GM12878 (cell line): ENCODE data around the gene LSM12. TPM values are rescaled to one million over a fixed set of nuclear protein-coding genes. Genes with fewer than 3 reads are reported as not detected.

Experiments used
- ATAC-seq: fragments of 200-7000 bp; cut with Tn5 transposase; 3 replicates; pipeline ENCODE4 v1.9.1; 2020; ENCODE audit warnings: mild to moderate bottlenecking, moderate library complexity
- BruUV-seq: library from RNA; stranded (reverse); fragments of 400-500 nt; replicated peaks from 2 replicates; lab custom pipeline; 2021; lab: Mats Ljungman, UMichigan
- CTCF ChIA-PET: fragments of 300-600 bp; sonication (Branson Sonifier 250); formaldehyde crosslinking; extraction: SDS; loops from one replicate; lab custom pipeline; 2021; ENCODE audit warnings: inconsistent platforms; lab: Yijun Ruan, JAX
- POLR2A ChIA-PET: fragments of 350-600 bp; formaldehyde crosslinking; extraction: SDS; loops from one replicate; lab custom pipeline; 2021; ENCODE audit warnings: inconsistent platforms; lab: Charles Lee
- RAD21 ChIA-PET: fragments of 300-600 bp; sonication (Branson Sonifier 250); formaldehyde crosslinking; loops from one replicate; lab custom pipeline; 2023; ENCODE audit warnings: antibody characterized with exemption; ENCODE audit not compliant: unreplicated experiment; lab: Charles Lee
- SMC1A ChIA-PET: fragments of 300-600 bp; sonication (Branson Sonifier 250); formaldehyde crosslinking; loops from one replicate; lab custom pipeline; 2023; ENCODE audit not compliant: unreplicated experiment, uncharacterized antibody; lab: Charles Lee
- DNase-seq: peaks from one replicate; pipeline ENCODE4 v3.0.0-alpha.2; 2011; ENCODE audit warnings: low read depth, low spot score
- FAIRE-seq: peaks from 3 replicates; lab custom pipeline; 2011; peaks lifted over from hg19 to GRCh38; lab: Jason Lieb, UNC
- H2AFZ ChIP-seq: 2 replicates; pipeline ENCODE4 v1.6.0; 2011; ENCODE audit warnings: low read depth, low read length, control low read depth; ENCODE audit not compliant: control insufficient read depth
- H3K27ac ChIP-seq: 2 replicates; pipeline ENCODE4 v1.5.1; 2011; ENCODE audit warnings: control low read depth; ENCODE audit not compliant: control insufficient read depth, insufficient read depth
- H3K27me3 ChIP-seq, 2 experiments: replicated peaks in 1 of 2; 2 replicates each; pipeline versions ENCODE4 v1.6.0 to v1.6.1; 2011; ENCODE audit warnings: low read length in 1 of 2; ENCODE audit not compliant: control insufficient read depth in 2 of 2, insufficient read depth in 2 of 2
- H3K36me3 ChIP-seq, 2 experiments: 2 replicates each; pipeline ENCODE4 v1.5.1; 2011; ENCODE audit warnings: low read length in 1 of 2; ENCODE audit not compliant: control insufficient read depth in 2 of 2, insufficient read depth in 2 of 2
- H3K4me1 ChIP-seq: 2 replicates; pipeline ENCODE4 v1.6.1; 2011; ENCODE audit warnings: mild to moderate bottlenecking, low read length, moderate library complexity, mixed read lengths; ENCODE audit not compliant: control insufficient read depth, insufficient read depth
- H3K4me2 ChIP-seq: 2 replicates; pipeline ENCODE4 v1.6.0; 2011; ENCODE audit warnings: control low read depth; ENCODE audit not compliant: control insufficient read depth, insufficient read depth
- H3K4me3 ChIP-seq: fragments of 200-600 bp; sonication (generic); 2 replicates; pipeline ENCODE4 v1.5.1; 2016
- H3K79me2 ChIP-seq: 2 replicates; pipeline ENCODE4 v1.6.0; 2011; ENCODE audit warnings: low read length; ENCODE audit not compliant: control insufficient read depth, insufficient read depth
- H3K9ac ChIP-seq: 2 replicates; pipeline ENCODE4 v1.8.0; 2011; ENCODE audit warnings: low read length, control low read depth, mixed read lengths; ENCODE audit not compliant: control insufficient read depth, insufficient read depth
- H3K9me3 ChIP-seq: replicated peaks from 3 replicates; pipeline ENCODE4 v1.5.1; 2011; ENCODE audit warnings: mild to moderate bottlenecking, low read length; ENCODE audit not compliant: control insufficient read depth, insufficient read depth
- H4K20me1 ChIP-seq: 2 replicates; pipeline ENCODE4 v1.6.0; 2011; ENCODE audit not compliant: control insufficient read depth, insufficient read depth
- ASH2L ChIP-seq: fragments of 300-600, 200-600 bp; sonication (generic); IDR thresholded peaks from 2 replicates; pipeline ENCODE4 v1.6.1; 2017; ENCODE audit warnings: low read depth, mild to moderate bottlenecking, borderline replicate concordance
- ATF7 ChIP-seq: fragments of 450-650 bp; IDR thresholded peaks from 2 replicates; pipeline ENCODE4 v1.6.1; 2016; ENCODE audit warnings: low read depth, mild to moderate bottlenecking
- CEBPB ChIP-seq, 2 experiments: fragments of 150-350 bp in 1 of 2; IDR thresholded peaks; 2 replicates each; pipeline ENCODE4 v1.6.1; 2012 to 2014; ENCODE audit warnings: low read depth in 2 of 2, low read length in 2 of 2, borderline replicate concordance in 1 of 2, inconsistent platforms in 1 of 2
- CHD4 ChIP-seq: fragments of 200-600 bp; sonication (generic); IDR thresholded peaks from 2 replicates; pipeline ENCODE4 v1.6.1; 2016; ENCODE audit warnings: mild to moderate bottlenecking
- IKZF1 ChIP-seq: fragments of 450-650 bp; conservative IDR thresholded peaks from 2 replicates; pipeline ENCODE4 v1.6.1; 2017; ENCODE audit warnings: antibody characterized with exemption, mild to moderate bottlenecking
- KAT2A ChIP-seq: conservative IDR thresholded peaks from 2 replicates; pipeline ENCODE4 v1.6.1; 2011; ENCODE audit warnings: low read depth, low read length; ENCODE audit not compliant: control insufficient read depth
- RAD51 ChIP-seq: fragments of 450-650 bp; IDR thresholded peaks from 2 replicates; pipeline ENCODE4 v1.6.1; 2016; ENCODE audit warnings: moderate library complexity, mild to moderate bottlenecking, inconsistent platforms
- RB1 ChIP-seq: fragments of 450-650 bp; formaldehyde crosslinking; IDR thresholded peaks from 2 replicates; pipeline ENCODE4 v1.6.1; 2017; ENCODE audit warnings: mild to moderate bottlenecking, borderline replicate concordance
- RFX5 ChIP-seq: IDR thresholded peaks from 2 replicates; pipeline ENCODE4 v1.6.1; 2011; ENCODE audit warnings: low read depth, low read length, improper control_type of control experiment
- SIX5 ChIP-seq: IDR thresholded peaks from 2 replicates; pipeline ENCODE4 v1.6.1; 2011; ENCODE audit warnings: mild to moderate bottlenecking, low read depth, low read length, moderate library complexity; ENCODE audit not compliant: severe bottlenecking
- SMAD5 ChIP-seq: IDR thresholded peaks from 2 replicates; pipeline ENCODE4 v1.6.1; 2016; ENCODE audit warnings: antibody characterized with exemption, low read depth
- SMARCA5 ChIP-seq: fragments of 450-650 bp; IDR thresholded peaks from 2 replicates; pipeline ENCODE4 v1.6.1; 2017; ENCODE audit warnings: mild to moderate bottlenecking
- YY1 ChIP-seq: IDR thresholded peaks from 2 replicates; pipeline ENCODE4 v1.6.1; 2011; ENCODE audit warnings: low read depth, mild to moderate bottlenecking, low read length
- WGBS: methylation state at CpG from one replicate; pipeline ENCODE4 v1.1.6; 2016; ENCODE audit warnings: low lambda C conversion rate; ENCODE audit not compliant: insufficient replicate concordance, insufficient coverage; ENCODE audit errors: missing lambda C conversion rate; 5-methylcytosine and 5-hydroxymethylcytosine counted together
- in situ Hi-C: fragments of 300-500 bp; cut with MboI; formaldehyde crosslinking; loops from 9 replicates; pipeline ENCODE4 v1.14.3; 2018; ENCODE audit warnings: mixed read lengths
- intact Hi-C: fragments of 100-400 bp; cut with micrococcal nuclease; formaldehyde crosslinking; loops from one replicate; pipeline ENCODE4 v1.14.2; 2022; ENCODE audit not compliant: unreplicated experiment
- polyA plus RNA-seq, 11 experiments: library from polyadenylated mRNA; depleted of rRNA in 4 of 11; unstranded in 6 of 11; stranded (reverse) in 5 of 11; fragments of >200 nt; fragmentation: Nextera tagmentation in 4 of 11; fragmentation: Illumina TruSeq in 1 of 11; extraction: Ambion mirVana in 4 of 11; extraction: Trizol in 1 of 11; gene quantifications; 1 replicate in 1 of 11; 2 replicates in 10 of 11; pipeline versions ENCODE4 v1.2.1 to v1.2.3, GENCODE V29; 2011 to 2016; ENCODE audit warnings: inconsistent platforms in 2 of 11, missing spikeins in 2 of 11, low read depth in 1 of 11
- total RNA-seq, 4 experiments: library from RNA; depleted of rRNA in 3 of 4; stranded (reverse); fragments of >200 nt in 3 of 4; fragmentation: Illumina TruSeq in 1 of 4; extraction: Trizol in 1 of 4; gene quantifications; 2 replicates each; pipeline versions ENCODE4 v1.2.1 to v1.2.3, GENCODE V29; 2013 to 2021

The LSM12 gene
- total and polyA plus RNA-seq, 10 of the 15 experiments (the other 5 are each of a cell fraction or from before 2014, with no cell fraction given), result 51.1 to 206 (median 70.8) TPM

GRCh38 chr17:44094701-44095387 lies 28.4 kb upstream of the LSM12 start:
- 97% methylated on average over 8 of the region's 8 CpGs for WGBS
- Histone ChIP-seq H3K79me2 (peaks cover 3% of the 10 kb centered on the region), H3K36me3 (peaks cover 3 to 17% of the 10 kb centered on the region in 2 experiments; a peak in 2 of 4 replicates), H2AFZ (no peak overlapping the region), H3K4me3 (no peak overlapping the region), H3K27ac (peak overlapping the region; percentile 42; the same call in 1 of the 2 replicates), H3K9me3 (no peaks in the 10 kb centered on the region; the same call in 2 of the 3 replicates), H3K9ac (no peak overlapping the region), H4K20me1 (no peaks in the 10 kb centered on the region), H3K4me1 (peaks cover 24% of the 10 kb centered on the region), H3K27me3 (no peaks in the 10 kb centered on the region), H3K4me2 (no peak overlapping the region)
- intact Hi-C loops (no loop called here), in situ Hi-C loops (no loop called here)
- FAIRE-seq (peak; percentile 41), ATAC-seq (no peak), DNase-seq (no peak)
- CTCF ChIA-PET, result no interaction called here
- no peak for TF ChIP-seq RAD51
- no peak for TF ChIP-seq SIX5
- RAD21 ChIA-PET, result interaction anchor here (0.6 to 1.5 kb wide), 2 partner anchors 21 to 29 kb away, joined by 3 to 5 read pairs; partner anchors contain the start of gene HDAC5
- SMC1A ChIA-PET, result no interaction called here
- POLR2A ChIA-PET, result interaction anchor here (0.6 kb wide), 1 partner anchor 25 kb away, joined by 3 read pairs; no protein-coding TSS in a partner anchor
- no TSS peak for BruUV-seq

GRCh38 chr17:44093231-44093900 lies 26.9 kb upstream of the LSM12 start:
- H3K4me2 ChIP-seq, result no peak overlapping the region
- POLR2A ChIA-PET, result no interaction called here
- no peak for TF ChIP-seq CEBPB (IDR thresholded peaks at IDR 0.05; ENCODE audit: borderline replicate concordance in 1 of 2, low read depth in 2 of 2, low read length in 2 of 2)
- no peak for TF ChIP-seq SMAD5
- TF ChIP-seq YY1, result no peak
- no peak for TF ChIP-seq ASH2L
- no peak for TF ChIP-seq RFX5
- no peak for TF ChIP-seq IKZF1
- TF ChIP-seq CHD4, result no peak
- TF ChIP-seq ATF7, result no peak
- no peak for TF ChIP-seq RB1
- TF ChIP-seq SMARCA5, result no peak
- TF ChIP-seq KAT2A, result no peak
- TF ChIP-seq, all 136 proteins: peak for 0
- peaks cover 3% of the 10 kb centered on the region; the same call in 1 of the 2 replicates for H3K79me2 ChIP-seq
- H3K9ac ChIP-seq, result no peak overlapping the region
- intact Hi-C loops, result no loop called here
- DNase-seq (no peak), ATAC-seq (no peak), FAIRE-seq (no peak)
- peaks cover 3 to 18% of the 10 kb centered on the region in 2 experiments; a peak in 2 of 4 replicates for H3K36me3 ChIP-seq
- in situ Hi-C loops, result no loop called here
- H3K9me3 ChIP-seq, result no peaks in the 10 kb centered on the region
- RAD21 ChIA-PET, result no interaction called here
- peaks cover 21% of the 10 kb centered on the region for H3K4me1 ChIP-seq
- H2AFZ ChIP-seq, result no peak overlapping the region
- no peaks in the 10 kb centered on the region for H4K20me1 ChIP-seq
- CTCF ChIA-PET, result no interaction called here
- no peak overlapping the region for H3K4me3 ChIP-seq
- no peak overlapping the region for H3K27ac ChIP-seq
- SMC1A ChIA-PET, result no interaction called here
- no peaks in the 10 kb centered on the region for H3K27me3 ChIP-seq
- 90% methylated on average over 21 of the region's 21 CpGs for WGBS
- no TSS peak for BruUV-seq
